ENCODE data around the gene YIPF1.

- TF ChIP-seq CTCF (IDR thresholded peaks at IDR 0.05) = no peak
- no peak for TF ChIP-seq EZH2 (IDR thresholded peaks at IDR 0.05; ENCODE audit: borderline replicate concordance, insufficient read depth, low read depth, low read length, poor library complexity, severe bottlenecking)
Measured at GRCh38 chr1:53804791-53805505, 84.6 kb downstream of the YIPF1 start.

All from B cell (primary cell).